Measurements from ENCODE around the gene SLC45A3. TPM values are rescaled to one million over a fixed set of nuclear protein-coding genes. Genes with fewer than 3 reads are reported as not detected.

SLC45A3 gene
- total RNA-seq, 4 donors from 2014 or later, result 12.2 to 29.1 (median 17.0) TPM

- in situ Hi-C loops (cut with MboI; ENCODE audit: low pct_ligation_motif_present in 1 of 4, low pct_unique_long_range_greater_than_20kb in 1 of 4, low sequenced_read_pairs in 3 of 4), result no loop called here
- Histone ChIP-seq H3K9me3 (no peaks in the 10 kb centered on the region), H3K27ac (peak overlapping the region; percentile 67 to 87 (median 83)), H3K27me3 (no peaks in the 10 kb centered on the region), H3K36me3 (no peaks in the 10 kb centered on the region), H3K4me3 (no peak overlapping the region), H3K4me1 (peaks cover 0 to 82% (median 49%) of the 10 kb centered on the region in 4 donors)
- no peak for TF ChIP-seq POLR2A (IDR thresholded peaks at IDR 0.05)
- no peak for TF ChIP-seq CTCF (IDR thresholded peaks at IDR 0.05)
- DNase-seq, result no peak
- intact Hi-C loops (cut with DNase I; ENCODE audit: low total_unique reads), result no loop called here
- 56% methylated on average over 3 of the region's 3 CpGs; no CpG with 5 or more reads in 1 of the 2 donors for WGBS, 2 donors (ENCODE audit: low coverage in 1 of 2)
These were observed 3.7 kb downstream of the SLC45A3 start for GRCh38 chr1:205676597-205676996.

- Histone ChIP-seq H3K36me3 (no peaks in the 10 kb centered on the region), H3K27ac (peak overlapping the region; percentile 67 to 87 (median 83)), H3K9me3 (no peaks in the 10 kb centered on the region), H3K4me3 (no peak overlapping the region), H3K27me3 (no peaks in the 10 kb centered on the region), H3K4me1 (peaks cover 0 to 82% (median 49%) of the 10 kb centered on the region in 4 donors)
- intact Hi-C loops (cut with DNase I; ENCODE audit: low total_unique reads), result no loop called here
- WGBS, 2 donors (ENCODE audit: low coverage in 1 of 2), result 77% methylated on average over 5 of the region's 5 CpGs; no CpG with 5 or more reads in 1 of the 2 donors
- in situ Hi-C loops (cut with MboI; ENCODE audit: low pct_ligation_motif_present in 1 of 4, low pct_unique_long_range_greater_than_20kb in 1 of 4, low sequenced_read_pairs in 3 of 4), result no loop called here
- DNase-seq, result peak; percentile 61
- TF ChIP-seq POLR2AphosphoS5 (IDR thresholded peaks at IDR 0.05), result no peak
- peak; percentile 3 for TF ChIP-seq POLR2A (IDR thresholded peaks at IDR 0.05)
These were observed 4.3 kb downstream of the SLC45A3 start for GRCh38 chr1:205676002-205676401.

- in situ Hi-C loops (cut with MboI; ENCODE audit: low pct_ligation_motif_present in 1 of 4, low pct_unique_long_range_greater_than_20kb in 1 of 4, low sequenced_read_pairs in 3 of 4), result no loop called here
- Histone ChIP-seq H3K27ac (peak overlapping the region; percentile 67 to 87 (median 83)), H3K9me3 (no peaks in the 10 kb centered on the region), H3K36me3 (no peaks in the 10 kb centered on the region), H3K27me3 (no peaks in the 10 kb centered on the region), H3K4me3 (no peak overlapping the region), H3K4me1 (peaks cover 0 to 79% (median 45%) of the 10 kb centered on the region in 4 donors)
- TF ChIP-seq CTCF (IDR thresholded peaks at IDR 0.05), result no peak
- intact Hi-C loops (cut with DNase I; ENCODE audit: low total_unique reads), result no loop called here
- no peak for DNase-seq
- WGBS, 2 donors (ENCODE audit: low coverage in 1 of 2), result 94 to 100% methylated on average over 2 to 4 of the region's 4 CpGs
These were observed 5.1 kb downstream of the SLC45A3 start for GRCh38 chr1:205675247-205675646.

- no peaks in the 10 kb centered on the region for H3K9me3 ChIP-seq
- intact Hi-C loops (cut with DNase I; ENCODE audit: low total_unique reads) (no loop called here), in situ Hi-C loops (cut with MboI; ENCODE audit: low pct_ligation_motif_present in 1 of 4, low pct_unique_long_range_greater_than_20kb in 1 of 4, low sequenced_read_pairs in 3 of 4) (no loop called here)
- peaks cover 5% of the 10 kb centered on the region for H3K27me3 ChIP-seq
- H3K4me1 ChIP-seq, result peaks cover 8 to 85% (median 52%) of the 10 kb centered on the region in 4 donors
- WGBS, 2 donors (ENCODE audit: low coverage in 1 of 2), result 75% methylated on average over 4 of the region's 4 CpGs; no CpG with 5 or more reads in 1 of the 2 donors
- DNase-seq, result no peak
- no peaks in the 10 kb centered on the region for H3K36me3 ChIP-seq
- TF ChIP-seq POLR2AphosphoS5 (IDR thresholded peaks at IDR 0.05), result no peak
- no peak for TF ChIP-seq POLR2A (IDR thresholded peaks at IDR 0.05)
- TF ChIP-seq CTCF (IDR thresholded peaks at IDR 0.05), result no peak
- no peak for TF ChIP-seq EP300 (IDR thresholded peaks at IDR 0.05; ENCODE audit: low read depth)
- peak overlapping the region; percentile 20 to 87 (median 63) for H3K27ac ChIP-seq
- no peak overlapping the region for H3K4me3 ChIP-seq
These were observed 7.3 kb downstream of the SLC45A3 start for GRCh38 chr1:205672970-205673369.

GRCh38 chr1:205672395-205672889 is 7.9 kb downstream of the SLC45A3 start:
- H3K4me1 ChIP-seq, result peaks cover 13 to 85% (median 56%) of the 10 kb centered on the region in 4 donors
- 71 to 83% methylated on average over 3 to 11 of the region's 11 CpGs for WGBS, 2 donors (ENCODE audit: low coverage in 1 of 2)
- no peak for TF ChIP-seq POLR2A (IDR thresholded peaks at IDR 0.05)
- no peak for TF ChIP-seq CTCF (IDR thresholded peaks at IDR 0.05)
- TF ChIP-seq EP300 (IDR thresholded peaks at IDR 0.05; ENCODE audit: low read depth), result no peak
- TF ChIP-seq POLR2AphosphoS5 (IDR thresholded peaks at IDR 0.05), result no peak
- H3K4me3 ChIP-seq, result no peak overlapping the region
- no peaks in the 10 kb centered on the region for H3K36me3 ChIP-seq
- H3K27me3 ChIP-seq, result peaks cover 5% of the 10 kb centered on the region
- in situ Hi-C loops (cut with MboI; ENCODE audit: low pct_ligation_motif_present in 1 of 4, low pct_unique_long_range_greater_than_20kb in 1 of 4, low sequenced_read_pairs in 3 of 4) (no loop called here), intact Hi-C loops (cut with DNase I; ENCODE audit: low total_unique reads) (no loop called here)
- H3K27ac ChIP-seq, result peak overlapping the region; percentile 20 to 87 (median 63)
- no peak for DNase-seq
- H3K9me3 ChIP-seq, result no peaks in the 10 kb centered on the region

Measured in transverse colon (tissue), 4 donors.